GM18858 (cell line): ENCODE data around the gene TNFRSF4.

ENCODE experiments used
- ATAC-seq: cut with Tn5 transposase; IDR thresholded peaks from one replicate; pipeline ENCODE4 v1.9.1; 2021; ENCODE audit not compliant: unreplicated experiment

TNFRSF4 gene

DNA sequence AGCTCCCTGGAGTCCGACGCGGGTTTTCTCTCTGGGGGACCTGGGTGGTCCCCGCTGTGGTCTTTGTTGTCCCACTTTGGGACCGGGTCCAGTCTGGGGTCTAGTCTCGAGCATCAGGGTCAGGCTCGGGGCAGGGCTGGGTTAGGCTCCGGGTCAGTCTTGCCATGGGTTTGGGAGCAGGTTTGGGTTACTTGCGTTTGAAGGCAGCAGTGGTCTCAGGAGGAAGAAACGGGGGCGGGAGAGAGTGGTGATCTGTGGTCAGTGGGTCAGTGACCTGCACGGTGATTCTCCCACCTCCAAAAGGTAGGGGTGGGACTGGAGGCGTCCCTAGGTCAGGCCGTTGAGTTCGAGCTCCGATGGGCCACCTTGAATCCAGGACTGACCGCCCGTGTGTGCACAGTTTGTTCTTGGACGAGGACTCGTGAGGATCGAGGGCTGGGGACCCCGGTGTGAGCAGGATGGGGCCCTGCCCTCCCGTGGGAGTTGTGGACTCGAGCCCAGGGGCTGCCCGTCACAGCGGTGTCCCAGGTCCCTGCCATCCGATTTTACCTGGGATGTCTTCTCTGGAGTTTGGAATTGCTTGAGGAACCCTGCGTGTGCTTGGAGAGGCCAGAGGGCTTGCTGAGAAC, 20.3 kb upstream of the TNFRSF4 start:
- ATAC-seq = no peak

DNA sequence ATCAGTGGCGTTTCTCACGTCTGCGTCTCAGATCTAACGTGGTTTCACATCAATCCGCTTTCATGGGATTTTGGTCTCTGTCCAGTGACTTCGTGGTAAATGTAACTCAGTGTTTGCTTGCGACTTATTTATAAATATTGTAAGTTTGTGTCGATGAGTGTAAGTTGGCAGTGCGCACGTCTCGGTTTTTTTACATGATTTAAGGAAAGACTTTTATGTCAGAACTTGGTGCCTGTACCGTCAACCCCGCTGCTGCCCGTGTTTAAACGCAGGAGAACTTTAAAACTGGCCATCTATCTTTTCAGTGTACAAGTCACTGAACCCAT, 19.6 kb upstream of the TNFRSF4 start:
- no peak for ATAC-seq

DNA sequence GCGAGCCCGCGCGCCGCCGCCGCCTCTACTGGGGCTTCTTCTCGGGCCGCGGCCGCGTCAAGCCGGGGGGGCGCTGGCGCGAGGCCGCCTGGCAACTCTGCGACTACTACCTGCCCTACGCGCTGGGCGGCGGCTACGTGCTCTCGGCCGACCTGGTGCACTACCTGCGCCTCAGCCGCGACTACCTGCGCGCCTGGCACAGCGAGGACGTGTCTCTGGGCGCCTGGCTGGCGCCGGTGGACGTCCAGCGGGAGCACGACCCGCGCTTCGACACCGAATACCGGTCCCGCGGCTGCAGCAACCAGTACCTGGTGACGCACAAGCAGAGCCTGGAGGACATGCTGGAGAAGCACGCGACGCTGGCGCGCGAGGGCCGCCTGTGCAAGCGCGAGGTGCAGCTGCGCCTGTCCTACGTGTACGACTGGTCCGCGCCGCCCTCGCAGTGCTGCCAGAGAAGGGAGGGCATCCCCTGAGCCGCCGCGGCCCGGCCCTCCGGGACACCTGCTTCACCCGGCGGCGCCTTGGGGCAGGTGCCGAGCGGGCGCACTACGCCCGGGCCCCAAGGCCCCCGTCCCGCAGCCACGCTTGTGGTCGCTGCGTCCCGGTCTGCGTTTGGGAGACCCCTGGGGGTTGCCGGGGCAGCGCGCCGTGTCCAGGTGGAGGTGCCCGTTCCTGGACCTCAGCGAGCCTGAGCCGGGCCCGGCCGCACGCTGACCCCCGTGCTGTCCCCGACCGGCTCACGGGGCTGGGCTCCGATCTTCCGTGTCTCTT, 19.0 kb upstream of the TNFRSF4 start:
- ATAC-seq = no peak

DNA sequence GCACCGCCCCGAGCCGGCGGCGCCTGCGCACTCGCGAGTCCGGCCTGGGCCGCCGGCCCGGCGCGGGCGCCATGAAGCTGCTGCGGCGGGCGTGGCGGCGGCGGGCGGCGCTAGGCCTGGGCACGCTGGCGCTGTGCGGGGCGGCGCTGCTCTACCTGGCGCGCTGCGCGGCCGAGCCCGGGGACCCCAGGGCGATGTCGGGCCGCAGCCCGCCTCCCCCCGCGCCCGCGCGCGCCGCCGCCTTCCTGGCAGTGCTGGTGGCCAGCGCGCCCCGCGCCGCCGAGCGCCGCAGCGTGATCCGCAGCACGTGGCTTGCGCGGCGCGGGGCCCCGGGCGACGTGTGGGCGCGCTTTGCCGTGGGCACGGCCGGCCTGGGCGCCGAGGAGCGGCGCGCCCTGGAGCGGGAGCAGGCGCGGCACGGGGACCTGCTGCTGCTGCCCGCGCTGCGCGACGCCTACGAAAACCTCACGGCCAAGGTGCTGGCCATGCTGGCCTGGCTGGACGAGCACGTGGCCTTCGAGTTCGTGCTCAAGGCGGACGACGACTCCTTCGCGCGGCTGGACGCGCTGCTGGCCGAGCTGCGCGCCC, 18.3 kb upstream of the TNFRSF4 start, which contains the start of gene B3GALT6:
TSS of gene B3GALT6 (plus strand) at position 30 of the 588 bp plus-strand sequence. CDS start at position 72, 42 bp downstream.
- peak; percentile 19 for ATAC-seq

DNA sequence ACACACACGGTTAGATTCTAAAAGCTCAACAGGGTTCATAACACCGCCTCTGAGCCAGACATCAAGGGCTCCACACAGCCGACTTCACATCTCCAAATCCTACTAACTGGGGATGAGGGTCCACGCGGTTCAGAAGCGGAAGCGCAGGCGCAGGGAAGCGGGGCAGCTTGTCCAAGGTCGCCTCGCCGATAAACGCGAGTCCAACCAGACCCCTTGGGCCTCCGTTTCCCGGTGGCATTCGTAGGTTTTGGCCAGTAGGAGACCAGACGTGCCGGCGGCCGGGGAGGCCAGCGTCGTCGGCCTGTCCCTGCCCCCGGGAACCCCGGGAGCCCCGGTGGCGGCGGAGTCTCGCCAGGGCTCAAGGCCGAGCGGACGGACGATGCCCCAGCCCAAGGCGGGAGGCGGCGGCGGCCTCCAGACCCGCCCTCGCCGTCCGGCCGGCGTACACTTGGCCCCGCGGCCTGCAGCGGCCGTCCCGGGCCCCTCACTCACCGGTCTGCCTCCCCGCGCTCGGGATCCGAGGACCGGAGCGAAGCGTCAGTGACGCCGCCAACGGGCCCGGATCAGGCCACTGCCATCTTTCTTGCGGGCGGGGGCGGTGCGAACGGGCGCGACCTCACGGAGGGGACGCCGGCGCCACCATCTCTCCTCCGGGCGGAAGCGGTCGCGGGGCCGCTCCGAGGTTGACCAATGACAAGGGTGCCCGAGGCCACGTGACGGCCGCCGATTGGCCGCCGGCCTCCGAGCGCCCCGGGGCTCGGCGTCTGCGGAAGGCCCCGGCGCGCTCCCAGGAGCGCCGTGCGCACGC, 17.7 kb upstream of the TNFRSF4 start, which contains the start of gene SDF4:
TSS of gene SDF4 (minus strand) at position 602 of the 808 bp plus-strand sequence. CDS start 3,229 bp downstream, outside the sequence.
- peak; percentile 73 for ATAC-seq

DNA sequence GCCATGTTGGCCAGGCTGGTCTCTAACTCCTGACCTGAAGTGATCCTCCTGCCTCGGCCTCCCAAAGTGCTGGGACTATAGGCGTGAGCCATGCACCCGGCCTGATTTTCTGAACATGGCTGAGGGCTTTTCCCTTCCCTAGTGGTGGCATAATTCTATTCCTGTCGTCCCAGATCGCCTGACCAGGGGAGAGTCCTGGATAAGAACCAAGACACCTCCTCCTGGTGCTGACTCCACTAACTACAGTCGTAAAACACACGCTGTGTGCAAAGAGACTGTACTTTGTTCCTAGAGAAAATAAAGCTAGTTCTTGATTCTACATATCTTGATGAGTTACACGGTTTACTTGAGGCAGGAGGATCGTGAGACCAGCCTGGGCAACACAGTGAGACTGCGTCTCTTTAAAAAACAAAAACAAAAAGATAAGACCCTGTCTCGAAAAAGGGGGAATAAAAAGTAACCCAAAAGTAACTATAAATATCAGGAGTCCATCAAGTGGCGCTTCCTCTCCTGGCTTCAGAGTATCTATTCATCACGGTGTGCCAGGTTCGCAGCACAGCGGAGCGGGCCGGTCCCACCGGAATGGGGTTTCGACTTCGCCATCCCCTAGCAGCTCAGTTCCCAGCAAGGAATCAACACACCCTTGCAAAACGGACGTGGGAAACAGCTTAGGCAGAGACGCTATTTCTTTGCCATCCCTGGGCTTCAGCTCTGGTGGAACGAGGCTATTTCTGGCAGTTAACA, 16.9 kb upstream of the TNFRSF4 start:
- no peak for ATAC-seq

DNA sequence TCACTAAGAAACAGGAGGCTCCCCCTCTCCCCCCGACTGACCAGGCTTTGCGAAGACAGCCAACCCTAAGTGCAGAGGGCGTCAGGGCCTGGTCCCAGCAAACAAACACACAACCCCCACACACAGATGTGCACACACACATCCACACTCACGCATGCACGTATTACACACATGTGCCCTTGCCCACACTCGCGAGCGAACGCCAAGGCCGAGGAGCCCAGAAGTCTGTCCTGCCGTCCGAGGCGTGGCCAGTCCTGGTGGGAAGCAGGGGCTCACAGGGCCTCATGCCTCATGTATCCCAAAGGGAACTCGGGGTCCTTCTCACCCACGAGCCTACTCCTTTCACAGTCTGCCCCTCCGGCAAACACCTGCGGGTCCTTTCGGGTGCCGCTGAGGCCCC, 15.8 kb upstream of the TNFRSF4 start:
- ATAC-seq = no peak

DNA sequence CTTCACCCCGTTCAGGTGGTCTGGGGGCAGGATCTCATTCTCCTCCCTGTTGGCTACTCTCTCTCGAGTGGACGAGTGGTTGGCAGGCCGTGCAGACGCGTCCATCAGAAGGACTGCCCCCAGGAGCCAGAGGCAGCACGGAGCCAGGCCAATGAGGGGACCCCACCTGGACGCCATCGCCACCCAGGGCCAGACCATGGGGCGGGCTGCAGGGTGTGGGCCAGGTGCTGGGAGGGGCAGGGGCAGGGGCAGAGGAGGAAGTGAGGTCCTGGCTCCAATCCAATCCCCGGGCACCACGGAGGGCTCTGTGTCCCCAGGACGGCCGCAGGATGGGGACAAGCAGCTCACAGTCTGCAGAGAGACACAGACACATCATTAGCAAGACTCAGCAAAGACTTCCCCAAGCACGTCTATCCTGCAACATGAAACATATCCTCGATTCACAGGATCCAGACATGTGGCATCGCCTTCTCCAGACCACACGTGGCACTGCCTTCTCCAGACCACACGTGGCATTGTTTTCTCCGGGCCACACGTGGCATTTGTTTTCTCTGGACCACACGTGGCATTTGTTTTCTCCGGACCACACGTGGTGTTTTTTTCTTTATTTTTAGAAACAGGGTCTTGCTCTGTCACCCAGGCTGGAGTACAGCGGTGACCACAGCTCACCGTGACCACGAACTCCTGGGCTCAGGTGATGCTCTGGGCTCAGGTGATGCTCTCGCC, 14.8 kb upstream of the TNFRSF4 start:
- ATAC-seq = no peak

DNA sequence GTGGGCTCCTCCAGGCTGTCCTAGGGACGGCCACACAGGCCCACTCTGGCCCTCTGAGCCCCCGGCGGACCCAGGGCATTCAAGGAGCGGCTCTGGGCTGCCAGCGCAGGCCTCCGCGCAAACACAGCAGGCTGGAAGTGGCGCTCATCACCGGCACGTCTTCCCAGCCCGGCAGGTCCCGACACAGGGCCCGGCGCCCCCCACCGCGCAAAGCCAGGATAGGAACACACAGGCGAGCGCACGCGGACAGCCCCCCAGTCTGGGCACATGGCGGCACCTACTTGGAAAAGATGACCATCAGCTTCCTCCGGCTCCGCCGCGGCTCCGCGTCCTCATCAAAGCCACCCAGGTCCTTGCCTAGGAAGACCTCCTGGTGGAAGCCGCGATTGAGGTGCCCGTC, 14.2 kb upstream of the TNFRSF4 start:
- no peak for ATAC-seq

DNA sequence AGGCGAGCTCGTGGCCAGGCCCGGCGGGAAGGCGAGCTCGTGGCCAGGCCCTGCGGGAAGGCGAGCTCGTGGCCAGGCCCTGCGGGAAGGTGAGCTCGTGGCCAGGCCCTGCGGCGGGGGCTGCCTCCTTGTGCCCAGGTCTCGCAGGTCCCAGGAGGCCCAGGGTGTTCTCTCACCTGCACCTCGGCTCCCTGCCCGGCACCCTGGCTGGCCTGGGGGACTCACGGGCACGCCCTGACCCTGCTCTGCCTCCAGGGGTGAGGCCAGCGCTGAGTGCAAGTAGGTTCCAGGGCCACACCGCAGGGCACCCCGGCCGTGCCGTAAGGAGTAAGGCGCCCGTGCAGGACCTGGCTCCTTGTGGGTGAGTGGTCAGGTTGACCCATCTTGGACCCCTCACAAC, 13.4 kb upstream of the TNFRSF4 start:
- ATAC-seq = no peak

DNA sequence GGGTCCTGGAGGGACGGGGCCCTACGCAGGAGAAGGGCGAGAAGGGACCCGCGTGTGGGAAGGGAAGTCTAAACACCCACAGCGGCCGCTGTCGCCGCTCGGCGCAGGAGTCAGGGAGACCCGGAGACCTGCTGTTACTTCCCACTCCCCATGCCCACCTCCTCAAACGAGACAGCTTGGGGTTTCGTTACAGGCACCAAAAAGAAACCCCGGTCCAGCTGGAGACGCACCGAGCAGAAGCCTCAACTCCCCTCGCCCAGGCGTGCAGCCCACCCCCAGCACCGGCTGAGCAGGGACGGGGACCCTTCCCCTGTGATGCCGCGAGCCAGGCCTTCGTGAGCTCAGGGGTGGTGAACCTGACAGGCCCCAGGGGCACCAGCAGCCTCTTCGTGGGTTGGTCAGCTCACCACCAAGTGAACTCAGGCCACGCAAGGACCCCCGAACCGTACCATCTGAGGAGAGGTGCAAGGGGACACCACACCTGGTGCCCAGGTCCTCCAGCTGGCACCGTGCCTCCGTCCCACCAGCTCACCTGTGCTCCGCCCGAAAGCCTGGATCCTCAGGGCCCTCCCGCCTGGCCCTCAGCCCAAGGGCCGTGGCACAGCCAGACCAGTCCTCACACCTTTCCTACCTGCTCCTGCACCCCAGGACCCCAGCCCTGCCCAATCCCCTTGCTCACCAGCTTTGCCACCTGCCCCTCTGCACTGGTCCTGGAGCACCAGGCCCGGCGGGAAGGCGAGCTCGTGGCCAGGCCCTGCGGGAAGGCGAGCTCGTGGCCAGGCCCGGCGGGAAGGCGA, 12.8 kb upstream of the TNFRSF4 start:
- no peak for ATAC-seq

DNA sequence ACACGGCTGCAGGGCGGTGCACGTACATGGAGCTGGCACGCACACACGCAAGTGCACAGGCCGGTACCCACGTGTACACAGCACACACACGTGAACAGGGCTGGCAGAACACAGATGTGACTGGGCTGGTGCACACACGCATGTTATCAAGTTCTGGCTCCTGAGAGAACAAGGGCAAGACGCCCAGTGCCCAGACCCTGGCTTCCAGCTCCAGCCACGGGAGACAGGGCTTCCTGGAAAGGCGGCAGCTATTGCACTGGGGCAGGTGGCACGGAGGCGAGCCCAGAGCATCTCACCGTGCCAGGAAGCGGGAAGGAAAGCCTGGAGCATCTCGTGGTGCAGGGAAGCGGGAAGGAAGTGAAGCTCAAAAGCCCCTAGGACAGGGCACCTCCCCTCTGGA, 12.0 kb upstream of the TNFRSF4 start:
- ATAC-seq = no peak

DNA sequence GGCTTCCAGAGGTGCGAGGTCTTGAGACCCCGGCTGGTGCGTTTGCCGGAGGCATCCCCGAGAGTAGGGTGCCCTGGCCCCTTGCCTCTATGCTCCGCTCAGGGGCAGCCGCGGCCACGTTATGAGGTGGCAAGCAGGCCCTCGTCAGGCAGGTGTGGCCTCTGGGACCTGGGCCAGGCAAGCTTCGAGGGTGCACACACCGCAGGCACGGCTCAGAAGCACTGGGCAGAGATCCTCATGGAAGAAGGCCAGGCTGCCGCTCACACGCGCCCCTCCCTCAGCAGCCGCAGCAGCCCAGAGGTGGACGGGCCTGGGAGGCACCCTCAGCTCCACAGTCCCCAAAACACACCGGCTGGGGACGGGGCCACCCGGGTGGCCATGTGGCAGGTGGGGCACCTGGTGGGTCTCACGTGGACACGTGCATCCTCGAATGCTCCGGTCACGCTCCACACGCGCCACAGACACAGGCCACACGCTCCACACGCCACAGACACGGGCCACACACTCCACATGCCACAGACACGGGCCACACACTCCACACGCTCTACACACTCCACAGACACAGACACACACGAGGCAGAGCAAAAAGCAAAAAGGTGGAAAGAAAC, 11.4 kb upstream of the TNFRSF4 start:
- no peak for ATAC-seq

DNA sequence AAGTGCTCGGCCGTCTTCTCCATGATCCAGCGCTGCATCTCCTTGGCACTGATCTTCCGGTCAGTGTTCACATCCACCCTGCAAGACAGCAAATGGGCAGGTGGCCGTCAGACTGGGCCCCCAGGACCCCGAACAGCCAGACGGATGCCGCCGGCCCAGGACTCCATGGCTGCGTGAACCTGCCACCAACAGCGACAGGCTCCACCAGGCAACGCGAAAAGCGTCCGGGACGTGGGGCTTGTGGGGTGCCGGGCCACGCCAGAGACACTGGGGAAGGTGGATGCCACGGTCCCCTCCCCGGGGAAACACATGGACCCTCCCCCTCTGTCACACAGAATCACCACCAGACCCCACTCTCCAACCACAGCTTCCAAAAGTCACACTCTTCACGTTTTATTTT, 9.9 kb upstream of the TNFRSF4 start:
- ATAC-seq = no peak

DNA sequence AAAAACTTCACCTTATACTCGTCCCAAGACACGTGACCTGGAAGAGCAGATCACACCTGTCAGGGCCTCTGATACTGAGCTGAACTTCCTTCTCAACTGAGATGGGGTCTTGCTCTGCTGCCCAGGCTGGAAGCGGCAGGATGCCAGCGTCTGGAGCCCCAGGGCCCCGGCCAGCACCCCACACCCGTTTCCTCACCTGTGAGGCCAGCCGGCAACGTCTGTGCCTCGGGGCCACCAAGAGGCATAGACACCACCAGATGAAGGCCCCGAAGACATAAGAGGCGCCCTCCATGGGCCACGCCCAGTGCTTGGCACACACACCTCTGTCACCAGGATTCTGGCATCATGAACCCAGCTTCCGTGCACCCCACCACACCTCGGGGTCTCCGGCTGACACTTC, 9.4 kb upstream of the TNFRSF4 start:
- ATAC-seq = no peak

DNA sequence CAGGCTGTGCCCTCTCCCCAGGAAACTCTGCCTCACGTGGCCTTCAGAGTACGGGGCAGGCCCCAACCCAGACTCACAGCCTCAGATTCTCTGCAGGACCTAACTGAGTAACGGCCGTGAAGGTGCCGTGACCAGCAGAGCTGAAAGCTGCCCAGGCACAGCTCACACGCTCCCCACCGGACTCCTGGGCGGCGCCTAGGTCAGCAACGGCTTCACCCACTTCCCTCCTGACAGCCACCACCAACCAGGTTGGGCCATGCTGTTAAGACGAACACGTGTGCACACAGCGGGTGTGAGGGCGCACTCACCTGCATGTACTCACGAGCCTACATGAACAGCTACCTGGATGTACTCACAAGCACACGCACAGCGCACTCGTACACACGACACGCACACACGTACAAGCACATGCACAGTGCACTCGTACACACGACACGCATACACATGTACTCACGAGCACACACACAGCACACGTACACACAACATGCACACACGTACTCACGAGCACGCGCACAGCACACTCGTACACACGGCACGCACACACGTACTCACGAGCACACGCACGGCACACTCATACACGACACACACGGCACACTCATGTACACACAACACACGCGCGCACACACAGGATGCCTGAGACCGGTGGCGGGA, 8.7 kb upstream of the TNFRSF4 start:
- ATAC-seq = no peak

DNA sequence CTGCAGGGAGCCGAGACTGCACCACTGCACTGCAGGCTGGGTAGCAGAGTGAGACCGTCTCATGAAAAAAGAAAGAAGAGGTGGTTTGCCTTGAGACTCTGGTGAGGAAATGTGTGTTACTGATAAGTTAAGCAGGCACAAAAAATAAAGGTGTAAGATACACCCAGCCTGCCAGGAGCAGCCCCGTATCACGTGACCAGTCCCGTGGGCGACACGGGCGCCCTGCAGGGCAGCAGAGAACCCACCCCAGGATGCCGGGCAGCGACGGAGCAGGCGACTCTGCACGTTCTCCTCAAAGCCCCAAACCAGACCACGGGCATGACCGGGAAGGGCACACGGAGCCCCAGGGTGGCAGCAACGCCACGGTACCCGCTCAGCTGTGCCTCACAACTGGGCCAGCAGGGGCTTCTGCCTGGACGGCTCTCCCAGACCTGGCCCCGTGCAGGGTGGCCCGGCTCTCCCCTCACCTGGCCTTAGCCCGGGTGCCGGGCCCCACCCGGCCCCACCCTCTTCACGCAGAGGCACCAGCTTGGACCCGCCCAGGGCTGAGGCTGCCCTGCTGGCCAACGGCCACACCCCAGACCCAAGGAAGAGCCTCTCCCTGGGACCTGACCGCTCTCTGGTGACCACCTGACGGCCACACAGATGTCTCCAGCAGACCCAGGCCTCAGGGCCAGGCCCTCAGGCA, 8.1 kb upstream of the TNFRSF4 start:
- no peak for ATAC-seq

DNA sequence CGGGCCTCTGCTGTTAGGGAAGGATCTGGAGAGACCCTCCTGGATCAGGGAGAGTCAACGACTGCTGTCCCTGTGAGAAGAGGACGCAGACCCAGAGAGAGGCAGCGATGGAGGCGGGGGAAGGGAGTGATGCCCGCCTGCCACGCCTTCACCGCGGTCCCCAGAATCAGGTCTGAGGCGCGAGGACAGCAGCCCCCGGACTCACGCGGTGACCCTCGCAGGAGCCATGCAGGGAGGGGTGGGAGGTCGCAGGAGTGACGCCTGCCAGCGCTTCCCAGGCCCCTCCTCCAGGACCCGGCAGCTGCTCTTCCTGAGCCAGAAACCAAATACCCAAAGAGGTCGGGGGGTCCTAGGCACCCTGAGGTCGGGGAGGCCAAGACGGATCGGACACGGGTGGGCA, 6.2 kb upstream of the TNFRSF4 start:
- no peak for ATAC-seq
